Ishikawa (cell line): ENCODE results near the gene BLM.

ENCODE experiments used
- EGR1 ChIP-seq: IDR thresholded peaks from 2 replicates; pipeline ENCODE4 v1.6.1; 2012
- EP300 ChIP-seq: IDR thresholded peaks from 2 replicates; pipeline ENCODE4 v1.6.1; 2012; ENCODE audit warnings: borderline replicate concordance
- RAD21 ChIP-seq: IDR thresholded peaks from 2 replicates; pipeline ENCODE4 v1.6.1; 2012; ENCODE audit warnings: low read depth
- TAF1 ChIP-seq: IDR thresholded peaks from 2 replicates; pipeline ENCODE4 v1.6.1; 2012; ENCODE audit warnings: low read depth, mild to moderate bottlenecking
- TEAD4 ChIP-seq: IDR thresholded peaks from 2 replicates; pipeline ENCODE4 v1.6.1; 2012
- YY1 ChIP-seq: IDR thresholded peaks from 2 replicates; pipeline ENCODE4 v1.6.1; 2012; ENCODE audit warnings: low read depth
- TF ChIP-seq, protein P1 (sequence below): IDR thresholded peaks from 2 replicates; pipeline ENCODE4 v1.6.1; 2012
- TF ChIP-seq, protein P2 (sequence below): IDR thresholded peaks from 2 replicates; pipeline ENCODE4 v1.6.1; 2012; ENCODE audit warnings: low read depth, mild to moderate bottlenecking

DNA sequence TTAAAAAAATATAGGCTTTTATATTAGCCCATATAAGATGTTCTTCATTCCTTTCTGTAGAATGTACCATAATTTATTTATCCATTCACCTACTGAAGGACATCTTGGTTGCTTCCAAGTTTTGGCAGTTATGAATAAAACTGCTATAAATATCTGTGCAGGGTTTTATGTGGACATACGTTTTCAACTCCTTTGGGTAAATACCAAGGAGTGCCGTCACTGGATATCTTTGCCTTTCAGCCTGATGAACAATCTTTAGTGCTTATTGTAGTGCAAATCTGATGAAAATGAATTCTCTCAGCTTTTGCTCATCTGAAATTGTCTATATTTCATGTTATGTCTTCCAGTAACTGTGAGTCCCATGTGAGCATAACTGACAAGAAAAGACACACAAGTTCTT is 26.6 kb upstream of the BLM start:
- TF ChIP-seq RAD21 = no peak
- TF ChIP-seq, protein P1, sequence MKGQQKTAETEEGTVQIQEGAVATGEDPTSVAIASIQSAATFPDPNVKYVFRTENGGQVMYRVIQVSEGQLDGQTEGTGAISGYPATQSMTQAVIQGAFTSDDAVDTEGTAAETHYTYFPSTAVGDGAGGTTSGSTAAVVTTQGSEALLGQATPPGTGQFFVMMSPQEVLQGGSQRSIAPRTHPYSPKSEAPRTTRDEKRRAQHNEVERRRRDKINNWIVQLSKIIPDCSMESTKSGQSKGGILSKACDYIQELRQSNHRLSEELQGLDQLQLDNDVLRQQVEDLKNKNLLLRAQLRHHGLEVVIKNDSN = no peak
- TF ChIP-seq TAF1 = no peak
- no peak for TF ChIP-seq TEAD4
- no peak for TF ChIP-seq EP300
- TF ChIP-seq, protein P2, sequence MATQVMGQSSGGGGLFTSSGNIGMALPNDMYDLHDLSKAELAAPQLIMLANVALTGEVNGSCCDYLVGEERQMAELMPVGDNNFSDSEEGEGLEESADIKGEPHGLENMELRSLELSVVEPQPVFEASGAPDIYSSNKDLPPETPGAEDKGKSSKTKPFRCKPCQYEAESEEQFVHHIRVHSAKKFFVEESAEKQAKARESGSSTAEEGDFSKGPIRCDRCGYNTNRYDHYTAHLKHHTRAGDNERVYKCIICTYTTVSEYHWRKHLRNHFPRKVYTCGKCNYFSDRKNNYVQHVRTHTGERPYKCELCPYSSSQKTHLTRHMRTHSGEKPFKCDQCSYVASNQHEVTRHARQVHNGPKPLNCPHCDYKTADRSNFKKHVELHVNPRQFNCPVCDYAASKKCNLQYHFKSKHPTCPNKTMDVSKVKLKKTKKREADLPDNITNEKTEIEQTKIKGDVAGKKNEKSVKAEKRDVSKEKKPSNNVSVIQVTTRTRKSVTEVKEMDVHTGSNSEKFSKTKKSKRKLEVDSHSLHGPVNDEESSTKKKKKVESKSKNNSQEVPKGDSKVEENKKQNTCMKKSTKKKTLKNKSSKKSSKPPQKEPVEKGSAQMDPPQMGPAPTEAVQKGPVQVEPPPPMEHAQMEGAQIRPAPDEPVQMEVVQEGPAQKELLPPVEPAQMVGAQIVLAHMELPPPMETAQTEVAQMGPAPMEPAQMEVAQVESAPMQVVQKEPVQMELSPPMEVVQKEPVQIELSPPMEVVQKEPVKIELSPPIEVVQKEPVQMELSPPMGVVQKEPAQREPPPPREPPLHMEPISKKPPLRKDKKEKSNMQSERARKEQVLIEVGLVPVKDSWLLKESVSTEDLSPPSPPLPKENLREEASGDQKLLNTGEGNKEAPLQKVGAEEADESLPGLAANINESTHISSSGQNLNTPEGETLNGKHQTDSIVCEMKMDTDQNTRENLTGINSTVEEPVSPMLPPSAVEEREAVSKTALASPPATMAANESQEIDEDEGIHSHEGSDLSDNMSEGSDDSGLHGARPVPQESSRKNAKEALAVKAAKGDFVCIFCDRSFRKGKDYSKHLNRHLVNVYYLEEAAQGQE = no peak
- no peak for TF ChIP-seq YY1
- TF ChIP-seq EGR1 = no peak
